22Rv1 (cell line): ENCODE measurements around the gene MRPL22.

Experiments
- H3K27ac ChIP-seq: fragments of 450-650 bp; 2 replicates; pipeline ENCODE4 v1.5.1; 2017
- CTCF ChIP-seq: fragments of 450-650 bp; IDR thresholded peaks from 2 replicates; pipeline ENCODE4 v1.5.1; 2017; ENCODE audit warnings: mild to moderate bottlenecking
- ZFX ChIP-seq: fragments of 450-650 bp; IDR thresholded peaks from 2 replicates; pipeline ENCODE4 v1.6.1; 2017; ENCODE audit warnings: antibody characterized with exemption, borderline replicate concordance

MRPL22 gene

GRCh38 chr5:154940772-154941620 is at the start of gene MRPL22:
Gene MRPL22 (plus strand): TSS chr5:154941073. CDS start chr5:154941111, 38 bp downstream.
- H3K27ac ChIP-seq, result peak within 1 kb of the TSS; percentile 78
- TF ChIP-seq CTCF (no peak), ZFX (no peak)

GRCh38 chr5:154892369-154892771 is 48.5 kb upstream of the MRPL22 start:
- no peak overlapping the region for H3K27ac ChIP-seq
- TF ChIP-seq CTCF (no peak), ZFX (no peak)

- H3K27ac ChIP-seq, result no peak overlapping the region
- TF ChIP-seq CTCF (no peak), ZFX (no peak)
These were observed 47.5 kb upstream of the MRPL22 start for GRCh38 chr5:154893381-154893780.

GRCh38 chr5:154895606-154896561 is 45.0 kb upstream of the MRPL22 start:
- H3K27ac ChIP-seq, result no peak overlapping the region
- no peak for TF ChIP-seq ZFX
- no peak for TF ChIP-seq CTCF

GRCh38 chr5:154896562-154897165 is 44.2 kb upstream of the MRPL22 start:
- H3K27ac ChIP-seq, result no peak overlapping the region
- TF ChIP-seq CTCF (no peak), ZFX (no peak)

GRCh38 chr5:154898210-154898609 is 42.7 kb upstream of the MRPL22 start:
- no peak for TF ChIP-seq CTCF
- no peak for TF ChIP-seq ZFX
- no peak overlapping the region for H3K27ac ChIP-seq
